ENCODE data around the gene ZDHHC4. TPM values are rescaled to one million over a fixed set of nuclear protein-coding genes. Genes with fewer than 3 reads are reported as not detected.

The ZDHHC4 gene
- total and polyA plus RNA-seq, 2 of the 13 experiments (the other 11 are each of a cell fraction or from before 2014, with no cell fraction given) = 83.2 to 188 TPM

DNA sequence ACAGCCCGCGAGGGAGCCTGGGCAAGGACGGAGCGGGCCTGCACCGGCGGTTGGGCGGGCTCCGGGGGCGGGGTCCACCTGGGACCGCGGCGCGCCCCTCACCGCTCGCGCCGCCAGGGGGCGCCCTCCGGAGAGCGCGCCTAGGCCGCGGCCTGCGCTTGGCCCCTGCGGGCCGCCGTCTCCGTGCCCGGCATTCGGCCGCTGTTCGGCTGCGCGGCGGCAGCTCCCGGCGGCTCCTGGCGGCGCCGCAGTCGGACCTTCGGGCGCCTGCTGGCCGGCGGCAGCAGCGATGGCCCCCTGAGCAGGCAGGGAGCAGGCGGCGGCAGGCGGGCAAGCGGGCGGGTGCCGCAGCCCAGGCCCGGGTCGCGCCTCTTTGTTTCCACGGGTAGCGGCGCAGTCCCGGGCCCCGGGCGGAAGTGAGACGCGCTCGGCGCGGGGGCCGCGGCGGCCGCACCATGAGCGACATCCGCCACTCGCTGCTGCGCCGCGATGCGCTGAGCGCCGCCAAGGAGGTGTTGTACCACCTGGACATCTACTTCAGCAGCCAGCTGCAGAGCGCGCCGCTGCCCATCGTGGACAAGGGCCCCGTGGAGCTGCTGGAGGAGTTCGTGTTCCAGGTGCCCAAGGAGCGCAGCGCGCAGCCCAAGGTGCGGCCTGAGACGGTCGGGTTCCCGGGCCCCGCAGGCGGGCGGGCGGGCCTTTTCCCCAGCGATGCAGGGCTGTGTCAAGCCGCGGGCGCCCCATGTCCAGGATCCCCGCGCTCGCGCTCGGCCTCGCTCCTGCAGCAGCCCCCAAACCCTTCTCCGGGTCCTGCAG, 12.8 kb downstream of the ZDHHC4 start, which contains the start of gene INTS15 (continued):
- TF ChIP-seq, protein P1, sequence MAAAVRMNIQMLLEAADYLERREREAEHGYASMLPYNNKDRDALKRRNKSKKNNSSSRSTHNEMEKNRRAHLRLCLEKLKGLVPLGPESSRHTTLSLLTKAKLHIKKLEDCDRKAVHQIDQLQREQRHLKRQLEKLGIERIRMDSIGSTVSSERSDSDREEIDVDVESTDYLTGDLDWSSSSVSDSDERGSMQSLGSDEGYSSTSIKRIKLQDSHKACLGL (CRISPR knock-in tag; IDR thresholded peaks at IDR 0.05) = peak; percentile 35
- TF ChIP-seq, protein P2, sequence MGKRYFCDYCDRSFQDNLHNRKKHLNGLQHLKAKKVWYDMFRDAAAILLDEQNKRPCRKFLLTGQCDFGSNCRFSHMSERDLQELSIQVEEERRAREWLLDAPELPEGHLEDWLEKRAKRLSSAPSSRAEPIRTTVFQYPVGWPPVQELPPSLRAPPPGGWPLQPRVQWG (CRISPR knock-in tag; IDR thresholded peaks at IDR 0.05; ENCODE audit: borderline replicate concordance, low read depth) = no peak
- TF ChIP-seq, protein P3, sequence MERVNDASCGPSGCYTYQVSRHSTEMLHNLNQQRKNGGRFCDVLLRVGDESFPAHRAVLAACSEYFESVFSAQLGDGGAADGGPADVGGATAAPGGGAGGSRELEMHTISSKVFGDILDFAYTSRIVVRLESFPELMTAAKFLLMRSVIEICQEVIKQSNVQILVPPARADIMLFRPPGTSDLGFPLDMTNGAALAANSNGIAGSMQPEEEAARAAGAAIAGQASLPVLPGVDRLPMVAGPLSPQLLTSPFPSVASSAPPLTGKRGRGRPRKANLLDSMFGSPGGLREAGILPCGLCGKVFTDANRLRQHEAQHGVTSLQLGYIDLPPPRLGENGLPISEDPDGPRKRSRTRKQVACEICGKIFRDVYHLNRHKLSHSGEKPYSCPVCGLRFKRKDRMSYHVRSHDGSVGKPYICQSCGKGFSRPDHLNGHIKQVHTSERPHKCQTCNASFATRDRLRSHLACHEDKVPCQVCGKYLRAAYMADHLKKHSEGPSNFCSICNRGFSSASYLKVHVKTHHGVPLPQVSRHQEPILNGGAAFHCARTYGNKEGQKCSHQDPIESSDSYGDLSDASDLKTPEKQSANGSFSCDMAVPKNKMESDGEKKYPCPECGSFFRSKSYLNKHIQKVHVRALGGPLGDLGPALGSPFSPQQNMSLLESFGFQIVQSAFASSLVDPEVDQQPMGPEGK (CRISPR knock-in tag; IDR thresholded peaks at IDR 0.05) = peak; percentile 39
- peak; percentile 48; the same call in 1 of the 2 replicates for TF ChIP-seq ZNF766 (CRISPR knock-in tag; IDR thresholded peaks at IDR 0.05; ENCODE audit: borderline replicate concordance)
- peak; percentile 81; the same call in 1 of the 2 replicates for TF ChIP-seq NRL (CRISPR knock-in tag; IDR thresholded peaks at IDR 0.05; ENCODE audit: borderline replicate concordance)
- TF ChIP-seq PHB2 (IDR thresholded peaks at IDR 0.05; ENCODE audit: partially characterized antibody) = no peak
- no peak for TF ChIP-seq KDM1A (CRISPR knock-in tag; IDR thresholded peaks at IDR 0.05)
- no peak for TF ChIP-seq FOXK2 (IDR thresholded peaks at IDR 0.05)
- TF ChIP-seq, protein P4, sequence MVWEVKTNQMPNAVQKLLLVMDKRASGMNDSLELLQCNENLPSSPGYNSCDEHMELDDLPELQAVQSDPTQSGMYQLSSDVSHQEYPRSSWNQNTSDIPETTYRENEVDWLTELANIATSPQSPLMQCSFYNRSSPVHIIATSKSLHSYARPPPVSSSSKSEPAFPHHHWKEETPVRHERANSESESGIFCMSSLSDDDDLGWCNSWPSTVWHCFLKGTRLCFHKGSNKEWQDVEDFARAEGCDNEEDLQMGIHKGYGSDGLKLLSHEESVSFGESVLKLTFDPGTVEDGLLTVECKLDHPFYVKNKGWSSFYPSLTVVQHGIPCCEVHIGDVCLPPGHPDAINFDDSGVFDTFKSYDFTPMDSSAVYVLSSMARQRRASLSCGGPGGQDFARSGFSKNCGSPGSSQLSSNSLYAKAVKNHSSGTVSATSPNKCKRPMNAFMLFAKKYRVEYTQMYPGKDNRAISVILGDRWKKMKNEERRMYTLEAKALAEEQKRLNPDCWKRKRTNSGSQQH (CRISPR knock-in tag; IDR thresholded peaks at IDR 0.05; ENCODE audit: low read depth) = 0 out of 2 replicates have a peak, but pooled peaks have one; percentile 13
- no peak for TF ChIP-seq ZNF460 (CRISPR knock-in tag; IDR thresholded peaks at IDR 0.05; ENCODE audit: borderline replicate concordance)
- TF ChIP-seq AGO1 (IDR thresholded peaks at IDR 0.05; ENCODE audit: low read depth, low read length, poor library complexity, severe bottlenecking) = peak; percentile 95
- TF ChIP-seq KDM3A (CRISPR knock-in tag; IDR thresholded peaks at IDR 0.05; ENCODE audit: low read depth) = no peak; the same call in 1 of the 2 replicates
- no peak for TF ChIP-seq IKZF1 (IDR thresholded peaks at IDR 0.05)
- 0 out of 2 replicates have a peak, but pooled peaks have one; percentile 19 for TF ChIP-seq MXD4 (CRISPR knock-in tag; IDR thresholded peaks at IDR 0.05)
- TF ChIP-seq ZC3H4 (CRISPR knock-in tag; IDR thresholded peaks at IDR 0.05; ENCODE audit: borderline replicate concordance) = no peak
- TF ChIP-seq FOXC1 (CRISPR knock-in tag; IDR thresholded peaks at IDR 0.05; ENCODE audit: borderline replicate concordance) = no peak
- TF ChIP-seq, protein P5, sequence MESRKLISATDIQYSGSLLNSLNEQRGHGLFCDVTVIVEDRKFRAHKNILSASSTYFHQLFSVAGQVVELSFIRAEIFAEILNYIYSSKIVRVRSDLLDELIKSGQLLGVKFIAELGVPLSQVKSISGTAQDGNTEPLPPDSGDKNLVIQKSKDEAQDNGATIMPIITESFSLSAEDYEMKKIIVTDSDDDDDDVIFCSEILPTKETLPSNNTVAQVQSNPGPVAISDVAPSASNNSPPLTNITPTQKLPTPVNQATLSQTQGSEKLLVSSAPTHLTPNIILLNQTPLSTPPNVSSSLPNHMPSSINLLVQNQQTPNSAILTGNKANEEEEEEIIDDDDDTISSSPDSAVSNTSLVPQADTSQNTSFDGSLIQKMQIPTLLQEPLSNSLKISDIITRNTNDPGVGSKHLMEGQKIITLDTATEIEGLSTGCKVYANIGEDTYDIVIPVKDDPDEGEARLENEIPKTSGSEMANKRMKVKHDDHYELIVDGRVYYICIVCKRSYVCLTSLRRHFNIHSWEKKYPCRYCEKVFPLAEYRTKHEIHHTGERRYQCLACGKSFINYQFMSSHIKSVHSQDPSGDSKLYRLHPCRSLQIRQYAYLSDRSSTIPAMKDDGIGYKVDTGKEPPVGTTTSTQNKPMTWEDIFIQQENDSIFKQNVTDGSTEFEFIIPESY (CRISPR knock-in tag; IDR thresholded peaks at IDR 0.05) = no peak
- TF ChIP-seq NFYC (CRISPR knock-in tag; IDR thresholded peaks at IDR 0.05) = no peak
- peak; percentile 49 for TF ChIP-seq MED8 (CRISPR knock-in tag; IDR thresholded peaks at IDR 0.05; ENCODE audit: insufficient replicate concordance)
- TF ChIP-seq FOXM1 (CRISPR knock-in tag; IDR thresholded peaks at IDR 0.05) = no peak
- no peak for TF ChIP-seq MLLT10 (CRISPR knock-in tag; IDR thresholded peaks at IDR 0.05)
- no peak for TF ChIP-seq TEAD2 (CRISPR knock-in tag; IDR thresholded peaks at IDR 0.05)
- no peak for TF ChIP-seq ZSCAN21 (CRISPR knock-in tag; IDR thresholded peaks at IDR 0.05; ENCODE audit: borderline replicate concordance)
- no peak for TF ChIP-seq MAFG (CRISPR knock-in tag; IDR thresholded peaks at IDR 0.05)
- TF ChIP-seq DPF2 (CRISPR knock-in tag; IDR thresholded peaks at IDR 0.05; ENCODE audit: borderline replicate concordance, low read depth) = no peak
